ENCODE results near the gene NFIX. TPM values are rescaled to one million over a fixed set of nuclear protein-coding genes. Genes with fewer than 3 reads are reported as not detected.

The NFIX gene
- polyA plus RNA-seq, result 3.1 to 21.4 TPM (median 5.2 TPM) in 3 replicates
- polyA plus RNA-seq (2011; ENCODE audit: low read depth), result 13.1 TPM
- polyA plus RNA-seq (2011; cell fraction: cytosol; rRNA removed), result 8.8 and 19.1 TPM in 2 replicates
- 16.8 and 22.7 TPM in 2 replicates for polyA plus RNA-seq (2011; cell fraction: nucleus; rRNA removed)
- polyA plus RNA-seq (2012; ENCODE audit: low replicate concordance), result 11.9 and 50.9 TPM in 2 replicates
- polyA minus RNA-seq, result 8.7 to 101 TPM (median 9.2 TPM) in 3 replicates
- 22.1 TPM for polyA minus RNA-seq (2011; cell fraction: cytosol; rRNA and poly(A)+ RNA removed)
- 9.8 and 16.2 TPM in 2 replicates for polyA minus RNA-seq (2011; cell fraction: nucleus; rRNA and poly(A)+ RNA removed)

GRCh38 chr19:12994701-12995595 is at the start of gene NFIX:
Gene NFIX (plus strand): TSS chr19:12995475. CDS start chr19:12995838, 363 bp downstream.
- FAIRE-seq, result peak; percentile 80
- Histone ChIP-seq H4K20me1 (ENCODE audit: control insufficient read depth, extremely low read depth, insufficient read depth, low read length) (no peaks in the 10 kb centered on the region), H3K4me3 (ENCODE audit: control insufficient read depth in 2 of 3, extremely low read depth in 1 of 3, insufficient read depth in 2 of 3, low read depth in 1 of 3, low read length in 3 of 3) (peak within 1 kb of the TSS; percentile 74 to 80 (median 78)), H3K36me3 (ENCODE audit: control insufficient read depth in 2 of 2, extremely low read depth in 1 of 2, insufficient read depth in 2 of 2, low read length in 2 of 2) (peaks cover 0 to 7% of the 10 kb centered on the region in 2 experiments), H3K9me1 (ENCODE audit: control insufficient read depth, extremely low read depth, insufficient read depth, low read length) (no peaks in the 10 kb centered on the region), H3K27ac (ENCODE audit: control insufficient read depth, insufficient read depth, low read length) (peak within 1 kb of the TSS; percentile 73), H2AFZ (ENCODE audit: control insufficient read depth, low read length) (peak within 1 kb of the TSS; percentile 99), H3K4me2 (ENCODE audit: control insufficient read depth, extremely low read depth, insufficient read depth, low read depth, low read length) (peak within 1 kb of the TSS; percentile 90), H3K79me2 (ENCODE audit: control insufficient read depth, insufficient read depth, low read length) (peaks cover 40% of the 10 kb centered on the region), H3K27me3 (ENCODE audit: control insufficient read depth, extremely low read depth, insufficient read depth, low read length) (no peaks in the 10 kb centered on the region), H3K9ac (ENCODE audit: control insufficient read depth, extremely low read depth, insufficient read depth, low read length) (peak within 1 kb of the TSS; percentile 89), H3K4me1 (ENCODE audit: control insufficient read depth, extremely low read depth, insufficient read depth, low read length) (peaks cover 36% of the 10 kb centered on the region), H3K9me3 (ENCODE audit: control insufficient read depth, low read depth, low read length) (no peaks in the 10 kb centered on the region)
- DNase-seq (ENCODE audit: low read depth, low spot score), result no peak
- dilution Hi-C loops (cut with MboI; ENCODE audit: extremely low pct_ligation_motif_present, low sequenced_read_pairs), result no loop called here
- TF ChIP-seq CTCF (optimal IDR thresholded peaks at IDR 0.05 in 1 of 3, IDR thresholded peaks at IDR 0.05 in 1 of 3, conservative IDR thresholded peaks at IDR 0.05 in 1 of 3; ENCODE audit: extremely low read depth in 1 of 3, insufficient read depth in 2 of 3, low read length in 3 of 3) (no peak), EZH2 (IDR thresholded peaks at IDR 0.05; ENCODE audit: low read length) (no peak)

GRCh38 chr19:12945479-12946091 is 49.7 kb upstream of the NFIX start, which contains the start of gene RAD23A:
Gene RAD23A (plus strand): TSS chr19:12945862. CDS start chr19:12945949, 87 bp downstream.
- H3K9me1 ChIP-seq (ENCODE audit: control insufficient read depth, extremely low read depth, insufficient read depth, low read length), result no peaks in the 10 kb centered on the region
- peak within 1 kb of the TSS; percentile 65 to 99 (median 74) for H3K4me3 ChIP-seq (ENCODE audit: control insufficient read depth in 2 of 3, extremely low read depth in 1 of 3, insufficient read depth in 2 of 3, low read depth in 1 of 3, low read length in 3 of 3)
- dilution Hi-C loops (cut with MboI; ENCODE audit: extremely low pct_ligation_motif_present, low sequenced_read_pairs), result no loop called here
- FAIRE-seq (peak; percentile 63), DNase-seq (ENCODE audit: low read depth, low spot score) (no peak)
- H3K36me3 ChIP-seq (ENCODE audit: control insufficient read depth in 2 of 2, extremely low read depth in 1 of 2, insufficient read depth in 2 of 2, low read length in 2 of 2), result peaks cover 42 to 50% of the 10 kb centered on the region in 2 experiments
- H2AFZ ChIP-seq (ENCODE audit: control insufficient read depth, low read length), result no peak within 1 kb of the TSS
- TF ChIP-seq EZH2 (IDR thresholded peaks at IDR 0.05; ENCODE audit: low read length) (no peak), CTCF (optimal IDR thresholded peaks at IDR 0.05 in 1 of 3, IDR thresholded peaks at IDR 0.05 in 1 of 3, conservative IDR thresholded peaks at IDR 0.05 in 1 of 3; ENCODE audit: extremely low read depth in 1 of 3, insufficient read depth in 2 of 3, low read length in 3 of 3) (no peak)
- no peaks in the 10 kb centered on the region for H3K9me3 ChIP-seq (ENCODE audit: control insufficient read depth, low read depth, low read length)
- H3K79me2 ChIP-seq (ENCODE audit: control insufficient read depth, insufficient read depth, low read length), result peaks cover 55% of the 10 kb centered on the region
- peak within 1 kb of the TSS; percentile 99 for H3K4me2 ChIP-seq (ENCODE audit: control insufficient read depth, extremely low read depth, insufficient read depth, low read depth, low read length)
- H4K20me1 ChIP-seq (ENCODE audit: control insufficient read depth, extremely low read depth, insufficient read depth, low read length), result peaks cover 9% of the 10 kb centered on the region
- H3K27me3 ChIP-seq (ENCODE audit: control insufficient read depth, extremely low read depth, insufficient read depth, low read length), result no peaks in the 10 kb centered on the region
- peaks cover 21% of the 10 kb centered on the region for H3K4me1 ChIP-seq (ENCODE audit: control insufficient read depth, extremely low read depth, insufficient read depth, low read length)
- peak within 1 kb of the TSS; percentile 96 for H3K27ac ChIP-seq (ENCODE audit: control insufficient read depth, insufficient read depth, low read length)
- peak within 1 kb of the TSS; percentile 97 for H3K9ac ChIP-seq (ENCODE audit: control insufficient read depth, extremely low read depth, insufficient read depth, low read length)
